GM19467 (cell line): ENCODE measurements around the gene DENND4C.
"Not testable (repeated sequence)": the region's sequence is repeated elsewhere in the genome, so short reads cannot be mapped to it uniquely, and the experiment has no call there.

Experiments
- ATAC-seq: cut with Tn5 transposase; IDR thresholded peaks from one replicate; pipeline ENCODE4 v1.9.1; 2021; ENCODE audit warnings: mild to moderate bottlenecking, moderate library complexity; ENCODE audit not compliant: unreplicated experiment

The DENND4C gene

DNA sequence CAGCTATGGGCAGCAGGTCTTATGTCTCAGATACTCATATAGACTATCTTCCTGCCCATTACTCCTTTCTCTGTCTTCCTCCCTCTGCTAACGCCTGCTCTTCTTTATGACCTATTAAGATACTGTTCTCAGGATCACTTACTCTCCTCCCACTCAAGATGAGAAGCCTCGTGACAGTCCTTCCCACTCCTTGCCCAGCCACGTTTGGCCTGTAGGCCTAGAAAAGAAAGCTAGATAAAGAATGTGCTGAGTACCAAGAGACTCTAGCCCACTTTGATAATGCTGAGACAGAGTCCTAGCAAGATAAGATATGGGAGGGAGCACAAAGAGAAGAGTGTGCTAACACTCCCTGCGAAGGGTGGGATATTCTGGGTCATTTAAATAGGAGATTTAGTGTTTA, 6.8 kb upstream of the DENND4C start:
- no peak for ATAC-seq

DNA sequence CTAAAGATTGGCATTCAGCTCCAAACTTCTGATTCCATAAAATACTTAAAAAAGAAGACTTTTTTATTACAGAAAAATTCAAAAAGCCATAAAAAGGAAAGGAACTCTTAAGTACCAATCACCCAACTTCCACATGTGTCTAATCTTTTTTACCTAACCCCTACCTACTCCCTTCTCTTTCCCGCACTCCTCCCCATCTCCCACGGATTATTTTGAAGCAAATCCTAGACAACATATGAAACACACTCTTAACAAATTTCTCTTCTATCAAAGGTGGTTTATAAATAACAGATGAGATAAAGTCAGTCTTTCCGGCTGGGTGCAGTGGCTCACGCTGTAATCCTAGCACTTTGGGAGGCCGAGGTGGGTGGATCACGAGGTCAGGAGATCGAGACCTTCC, 5.9 kb upstream of the DENND4C start:
- ATAC-seq = no peak

DNA sequence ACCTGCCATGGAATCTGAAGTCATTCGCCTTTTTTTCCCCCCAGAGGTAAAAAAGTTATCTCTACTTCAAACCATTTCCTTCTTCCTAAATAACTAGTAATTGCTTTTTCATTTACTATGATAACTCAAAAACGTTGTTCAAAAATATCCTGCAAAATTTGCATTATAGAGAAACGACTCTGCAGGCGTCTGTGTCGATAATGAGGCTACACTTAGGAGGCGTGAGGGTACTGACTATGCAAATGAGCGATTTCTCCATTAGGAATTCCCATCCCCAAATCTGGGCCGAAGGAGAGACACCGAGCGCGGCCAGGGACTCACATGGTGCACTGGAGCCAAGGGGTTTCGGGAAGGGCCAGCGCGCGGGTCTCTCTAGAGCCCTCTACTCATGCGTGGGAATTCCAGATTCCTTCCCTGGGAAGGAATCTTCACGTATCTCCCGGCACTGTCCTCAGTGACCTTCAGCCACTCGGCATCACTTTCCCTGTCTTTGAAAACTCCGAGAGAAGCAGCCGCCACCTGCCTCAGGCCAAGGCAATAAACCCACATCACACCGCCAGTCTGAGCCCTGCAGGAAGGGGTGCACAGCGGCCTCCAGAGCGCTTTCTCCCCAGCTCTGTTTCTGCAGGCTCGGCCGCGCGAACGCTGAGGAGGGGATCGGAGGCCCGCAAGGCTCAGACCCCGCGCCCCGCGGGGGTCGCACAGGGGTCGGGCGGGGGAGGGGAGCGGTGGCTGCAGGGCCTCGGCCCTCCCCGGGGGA, 718 bp upstream of the DENND4C start:
- ATAC-seq = peak; percentile 50

DNA sequence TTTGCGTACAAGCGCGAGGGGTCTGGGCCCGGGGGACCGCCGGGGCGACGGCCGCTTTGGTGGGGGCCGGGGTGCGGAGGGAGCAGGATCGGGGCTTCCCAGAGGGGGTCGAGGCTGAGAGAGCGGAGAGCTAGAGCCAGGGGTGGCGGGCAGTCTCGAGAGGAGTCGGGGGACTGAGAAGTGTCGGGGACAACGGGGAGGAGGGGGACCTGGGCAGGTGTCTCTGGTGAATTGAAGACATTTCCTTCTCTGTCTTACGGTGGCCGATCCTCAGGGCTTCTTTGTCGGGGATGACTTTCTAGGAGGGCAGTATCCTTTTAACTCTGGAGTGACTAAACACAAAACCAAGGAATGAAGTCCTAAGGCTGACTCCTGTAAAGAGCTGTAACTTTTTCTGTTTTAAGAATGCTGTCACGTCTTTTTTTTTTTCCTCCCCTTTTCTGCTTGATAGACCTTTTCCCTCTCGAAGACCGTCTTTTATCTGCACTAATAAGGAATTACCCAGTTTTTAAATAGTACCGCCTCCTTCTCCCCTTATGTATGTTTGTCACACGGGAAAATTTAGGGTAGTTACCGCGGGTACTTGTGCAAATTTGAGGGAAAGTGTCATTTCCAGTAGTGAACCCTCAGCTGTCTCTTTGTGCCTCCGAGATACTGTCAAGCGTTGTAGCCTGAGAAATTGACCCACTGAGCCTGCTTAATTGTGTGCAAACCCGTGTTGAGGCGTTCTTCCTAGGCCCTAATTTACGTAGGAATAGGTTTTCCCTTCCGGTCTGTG, 822 bp downstream of the DENND4C start:
- ATAC-seq = no peak

DNA sequence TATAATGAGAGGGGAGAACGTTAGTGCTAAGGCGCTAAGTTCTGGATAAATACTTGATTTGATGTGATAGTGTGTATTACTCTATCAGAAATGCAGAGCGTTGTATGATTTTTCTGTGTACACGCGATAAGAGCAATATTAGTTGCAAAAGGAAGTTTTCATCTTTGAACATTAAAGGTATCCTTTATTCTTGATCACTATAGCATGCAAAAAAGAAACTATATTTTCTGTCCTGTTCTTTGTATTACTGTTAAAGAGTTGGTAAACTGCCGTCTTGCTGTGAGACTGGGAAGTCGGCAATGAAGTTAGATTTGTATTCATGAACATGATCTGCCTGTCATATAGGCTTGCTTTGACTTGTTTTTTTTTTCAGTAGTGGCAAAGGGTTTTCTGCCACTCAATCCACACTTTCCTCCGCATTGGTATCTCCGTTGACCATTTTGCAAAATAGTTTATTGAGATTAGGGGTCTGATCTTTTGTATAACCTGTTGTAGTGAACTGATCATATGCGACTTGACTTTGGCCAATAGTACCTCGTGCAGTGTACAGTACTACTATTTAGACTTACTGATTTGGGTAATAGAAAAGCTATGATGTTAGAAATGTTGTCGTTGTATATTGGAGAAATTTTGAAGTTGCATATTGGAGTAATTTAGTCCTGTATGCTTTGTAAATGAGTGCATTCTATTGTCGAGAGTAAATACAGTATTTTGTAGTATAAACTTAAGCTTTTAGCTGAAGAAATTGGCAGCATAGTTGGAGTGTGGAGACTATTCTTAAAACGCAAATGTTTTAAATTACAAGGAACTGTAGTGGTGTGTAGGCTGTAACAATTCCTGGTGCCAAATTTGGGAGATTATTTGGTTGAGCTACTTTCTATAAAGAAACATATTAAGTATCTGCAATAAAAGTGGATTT, 1.7 kb downstream of the DENND4C start:
- ATAC-seq = no peak

DNA sequence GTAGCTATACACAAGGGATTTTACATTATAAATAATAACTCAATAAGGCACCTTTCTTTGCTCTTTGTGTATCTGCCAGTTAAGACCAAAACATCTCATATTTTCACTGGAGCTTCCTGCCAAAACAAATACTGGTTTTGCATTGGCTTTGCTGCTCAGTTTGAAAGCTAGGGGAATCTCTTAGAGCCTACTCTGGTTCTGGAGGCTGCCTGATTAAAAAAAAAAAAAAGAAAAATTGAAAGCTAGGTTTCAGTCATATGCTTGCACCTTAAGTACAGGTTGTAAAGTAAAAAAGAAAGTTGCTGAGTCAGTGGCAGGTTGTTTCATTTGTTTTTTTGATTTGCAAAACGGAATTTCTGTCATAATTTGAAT, 2.3 kb downstream of the DENND4C start:
- ATAC-seq = no peak

DNA sequence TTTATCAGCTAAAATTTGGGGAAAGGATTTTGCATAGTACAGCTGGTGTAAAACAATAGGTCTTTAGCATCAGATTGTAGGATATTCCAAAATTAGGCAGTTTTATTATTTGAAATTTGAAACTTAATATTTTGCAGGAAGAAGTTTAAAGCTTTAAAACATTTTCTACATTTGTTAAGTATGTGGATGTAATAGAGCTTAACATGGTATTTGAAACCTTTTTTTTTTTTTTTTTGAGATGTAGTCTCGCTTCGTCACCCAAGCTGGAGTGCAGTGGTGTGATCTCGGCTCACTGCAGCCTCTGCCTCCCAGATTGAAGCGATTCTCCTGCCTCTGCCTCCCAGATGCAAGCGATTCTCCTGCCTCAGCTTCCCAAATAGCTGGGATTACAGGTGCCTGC, 2.9 kb downstream of the DENND4C start:
- ATAC-seq = no peak

DNA sequence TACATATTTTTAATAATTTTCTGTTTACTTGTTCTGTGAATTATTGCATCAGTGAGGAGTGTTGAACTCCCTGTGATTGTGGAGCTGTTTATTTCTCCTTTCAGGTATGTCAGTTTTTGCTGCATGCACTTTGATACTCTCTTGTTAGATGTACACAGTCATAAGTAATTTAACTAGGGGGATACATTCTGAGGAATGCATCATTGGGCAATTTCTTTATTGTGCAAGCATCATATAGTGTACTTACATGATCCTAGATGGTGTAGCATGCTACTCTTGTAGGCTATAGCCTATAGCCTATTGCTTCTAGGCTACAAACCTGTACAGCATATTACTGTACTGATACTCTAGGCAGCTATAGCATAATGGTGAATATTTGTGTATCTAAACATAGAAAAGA, 9.5 kb downstream of the DENND4C start:
- no peak for ATAC-seq

DNA sequence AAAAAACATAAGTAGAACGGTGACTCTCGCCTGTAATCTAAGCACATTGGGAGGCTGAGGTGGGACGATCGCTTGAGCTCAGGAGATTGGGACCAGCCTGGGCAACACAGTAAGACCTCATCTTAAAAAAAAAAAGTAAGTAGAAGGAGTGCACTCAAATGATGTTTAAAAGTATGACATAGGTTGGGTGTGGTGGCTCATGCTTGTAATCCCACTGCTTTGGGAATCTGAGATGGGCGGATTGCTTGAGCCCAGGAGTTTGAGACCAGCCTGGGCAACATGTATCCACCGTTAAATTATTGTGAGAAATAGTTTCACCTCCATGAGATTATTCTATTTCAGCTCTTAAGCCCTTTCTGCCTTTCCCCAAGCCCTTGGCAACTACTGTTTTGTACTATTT, 11.2 kb downstream of the DENND4C start:
- no peak for ATAC-seq

DNA sequence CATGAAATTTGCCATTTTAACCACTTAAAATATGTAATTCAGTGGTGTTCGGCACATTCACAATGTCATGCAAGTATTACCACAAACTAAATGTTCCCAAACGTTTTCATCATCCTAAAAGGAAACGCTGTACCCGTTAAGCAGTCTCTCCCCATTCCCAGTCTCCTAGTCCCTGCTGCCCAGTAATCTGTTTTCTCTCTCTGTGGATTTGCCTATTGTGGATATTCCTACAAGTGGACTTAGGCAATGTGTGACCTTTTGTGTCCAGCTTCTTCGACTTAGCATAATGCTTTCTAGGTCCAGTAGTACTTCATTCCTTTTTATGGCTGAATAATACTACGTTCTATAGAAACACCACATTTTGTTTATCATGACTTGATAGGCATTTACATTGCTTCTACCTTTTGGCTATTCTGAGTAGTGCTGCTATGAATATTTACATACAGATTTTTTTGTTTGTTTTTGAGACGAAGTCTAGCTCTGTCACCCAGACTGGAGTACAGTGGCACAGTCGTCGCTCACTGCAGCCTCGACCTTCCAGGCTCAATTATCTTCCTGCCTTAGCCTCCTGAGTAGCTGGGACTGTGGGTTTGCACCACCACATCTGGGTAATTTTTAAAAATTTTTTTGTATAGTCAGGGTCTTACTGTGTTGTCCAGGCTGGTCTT, 13.0 kb downstream of the DENND4C start:
- no peak for ATAC-seq

DNA sequence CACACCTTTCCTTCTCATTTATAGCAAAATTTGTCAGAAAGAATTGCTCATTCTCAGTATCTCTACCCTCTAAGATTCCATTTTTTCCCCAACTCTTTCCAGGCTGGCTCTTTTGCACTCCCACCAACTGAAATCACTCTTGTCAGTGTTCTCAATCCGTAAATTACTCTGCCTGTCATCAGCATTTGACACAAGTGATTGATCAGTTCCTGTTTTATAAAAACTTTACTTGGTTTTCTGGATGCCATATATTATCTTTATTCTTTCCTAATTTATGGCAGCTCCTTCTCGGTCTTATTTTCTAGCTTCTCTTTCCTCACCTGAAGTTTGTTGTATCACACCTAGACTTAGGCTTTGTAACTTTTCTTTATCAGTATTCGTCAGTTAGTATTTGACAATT, 16.4 kb downstream of the DENND4C start:
- ATAC-seq = no peak

DNA sequence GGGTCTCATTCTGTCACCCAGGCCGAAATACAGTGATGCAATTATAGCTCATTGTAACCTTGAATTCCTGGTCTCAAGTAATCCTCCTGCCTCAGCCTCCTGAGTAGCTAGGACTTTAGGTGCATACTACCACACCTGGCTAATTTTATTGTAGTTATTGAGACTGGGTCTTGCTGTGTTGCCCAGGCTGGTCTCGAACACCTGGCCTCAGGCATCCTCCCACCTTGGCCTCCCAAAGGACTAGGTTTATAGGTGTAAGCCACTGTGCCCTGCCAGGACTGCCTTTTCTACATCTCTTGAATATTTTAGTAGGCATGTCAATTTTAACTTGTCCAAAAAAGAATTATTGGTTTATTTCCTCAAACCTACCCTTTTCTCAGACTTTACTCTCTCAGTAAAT, 16.9 kb downstream of the DENND4C start:
- no peak for ATAC-seq

DNA sequence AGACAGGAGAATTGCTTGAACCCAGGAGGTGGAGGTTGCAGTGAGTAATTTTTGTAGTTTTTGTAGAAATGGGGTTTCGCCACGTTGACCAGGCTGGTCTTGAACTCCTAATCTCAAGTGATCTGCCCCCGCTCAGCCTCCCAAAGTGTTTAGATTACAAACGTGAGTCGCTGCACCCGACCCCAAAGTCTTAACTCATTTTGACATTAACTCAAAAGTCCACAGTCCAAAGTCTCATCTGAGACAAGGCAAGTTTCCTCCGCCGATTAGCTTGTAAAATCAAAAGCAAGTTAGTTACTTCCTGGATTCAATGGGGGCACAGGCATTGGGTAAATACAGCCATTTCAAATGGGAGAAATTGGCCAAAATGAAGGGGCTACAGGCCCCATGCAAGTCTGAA, 19.9 kb downstream of the DENND4C start:
- ATAC-seq = not testable (repeated sequence)

DNA sequence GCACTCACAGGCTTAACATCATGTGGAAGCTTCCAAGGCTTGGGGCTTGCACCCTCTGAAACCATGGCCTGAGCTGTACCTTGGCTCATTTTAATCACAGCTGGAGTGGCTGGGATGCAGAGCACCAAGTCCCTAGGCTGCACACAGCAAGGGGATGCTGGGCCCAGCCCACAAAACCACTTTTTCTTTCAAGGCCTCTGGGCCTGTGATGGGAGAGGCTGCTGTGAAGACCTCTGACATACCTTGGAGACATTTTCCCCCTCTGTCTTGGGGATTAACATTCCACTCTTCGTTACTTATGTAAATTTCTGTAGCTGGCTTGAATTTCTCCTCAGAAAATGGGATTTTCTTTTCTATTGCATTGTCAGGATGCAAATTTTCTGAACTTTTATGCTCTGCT, 20.7 kb downstream of the DENND4C start:
- not testable (repeated sequence) for ATAC-seq

DNA sequence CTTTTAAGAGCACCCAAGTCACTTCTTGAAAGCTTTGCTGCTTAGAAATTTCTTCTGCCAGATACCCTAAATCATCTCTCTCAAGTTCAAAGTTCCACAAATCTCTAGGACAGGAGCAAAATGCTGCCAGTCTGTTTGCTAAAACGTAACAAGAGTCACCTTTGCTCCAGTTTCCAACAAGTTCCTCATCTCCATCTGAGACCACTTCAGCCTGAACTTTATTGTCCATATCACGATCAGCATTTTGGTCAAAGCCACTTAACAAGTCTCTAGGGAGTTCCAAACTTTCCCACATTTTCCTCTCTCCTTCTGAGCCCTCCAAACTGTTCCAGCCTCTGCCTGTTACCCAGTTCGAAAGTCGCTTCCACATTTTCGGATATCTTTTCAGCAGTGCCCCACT, 21.1 kb downstream of the DENND4C start:
- not testable (repeated sequence) for ATAC-seq

DNA sequence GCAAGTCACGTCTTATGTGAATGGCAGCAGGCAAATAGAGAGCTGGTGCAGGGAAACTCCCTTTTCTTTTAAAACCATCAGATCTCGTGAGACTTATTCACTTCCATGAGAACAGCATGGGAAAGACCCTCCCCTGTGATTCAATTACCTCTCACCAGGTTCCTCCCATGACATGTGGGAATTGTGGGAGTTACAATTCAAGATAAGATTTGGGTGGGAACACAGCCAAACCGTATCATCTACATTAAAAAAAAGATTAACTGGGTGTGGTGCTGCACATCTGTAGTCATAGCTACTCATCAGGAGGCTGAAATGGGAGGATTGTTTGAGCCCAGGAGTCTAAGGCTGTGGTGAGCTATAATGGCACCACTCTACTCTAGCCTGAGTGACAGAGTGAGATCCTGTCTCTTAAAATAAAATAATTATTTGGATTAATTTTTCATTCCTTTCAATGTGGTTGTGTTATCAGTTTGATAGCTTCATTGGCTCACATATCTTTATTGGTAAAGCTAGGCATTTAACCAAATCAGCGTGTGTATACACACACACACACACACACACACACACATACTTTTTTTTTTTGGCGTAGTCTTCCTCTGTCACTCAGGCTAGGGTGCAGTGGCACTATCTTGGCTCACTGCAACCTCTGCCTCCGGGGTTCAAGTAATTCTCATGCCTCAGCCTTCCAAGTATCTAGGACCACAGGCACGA, 21.8 kb downstream of the DENND4C start:
- no peak for ATAC-seq

DNA sequence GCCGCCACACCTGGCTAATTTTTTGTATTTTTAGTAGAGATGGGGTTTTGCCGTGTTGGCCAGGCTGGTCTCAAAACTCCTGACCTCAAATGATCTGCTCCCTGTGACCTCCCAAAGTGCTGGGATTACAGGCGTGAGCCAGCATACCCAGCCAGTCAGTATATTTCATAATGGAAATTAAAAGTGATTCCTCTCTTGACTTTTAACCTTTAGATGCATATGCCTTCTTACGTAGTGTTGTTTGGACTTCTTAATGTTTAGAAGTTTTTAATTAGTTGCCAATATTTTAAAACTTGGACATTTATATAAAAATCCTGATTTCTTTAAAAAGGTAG, 22.4 kb downstream of the DENND4C start:
- ATAC-seq = no peak

DNA sequence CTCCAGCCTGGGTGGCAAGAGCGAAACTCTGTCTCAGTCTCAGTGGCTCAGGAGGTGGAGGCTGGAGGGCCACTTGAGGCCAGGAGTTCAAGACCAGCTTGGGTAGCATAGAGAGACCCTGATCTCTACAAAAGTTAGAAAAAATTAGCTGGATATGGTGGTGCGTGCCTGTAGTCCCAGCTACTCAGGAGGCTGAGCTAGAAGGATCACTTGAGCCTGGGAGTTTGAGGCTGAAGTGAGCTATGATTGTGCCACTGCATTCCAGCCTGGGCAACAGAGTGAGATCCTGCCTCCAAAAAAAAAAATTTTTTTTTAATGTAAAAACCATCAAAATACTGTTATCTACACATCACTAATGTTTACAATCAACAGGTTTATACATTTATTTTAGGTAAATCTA, 24.6 kb downstream of the DENND4C start:
- no peak for ATAC-seq

DNA sequence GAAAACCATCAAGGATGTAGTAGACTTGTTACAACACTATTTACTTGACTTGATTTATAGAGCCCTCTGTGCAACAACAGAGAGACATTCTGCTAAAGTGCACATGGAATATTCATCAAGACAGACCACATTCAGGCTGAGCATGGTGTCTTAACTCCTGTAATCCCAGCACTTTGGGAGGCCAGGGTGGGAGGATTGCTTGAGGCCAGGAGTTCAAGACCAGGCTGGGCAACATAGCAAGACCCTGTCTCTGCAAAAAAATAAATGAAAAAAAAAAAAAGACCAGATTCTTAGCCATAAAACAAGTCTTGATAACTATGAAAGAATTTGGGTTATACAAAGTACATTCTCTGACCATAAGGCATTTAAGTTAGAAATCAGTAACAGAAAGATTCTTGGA, 25.3 kb downstream of the DENND4C start:
- no peak for ATAC-seq

DNA sequence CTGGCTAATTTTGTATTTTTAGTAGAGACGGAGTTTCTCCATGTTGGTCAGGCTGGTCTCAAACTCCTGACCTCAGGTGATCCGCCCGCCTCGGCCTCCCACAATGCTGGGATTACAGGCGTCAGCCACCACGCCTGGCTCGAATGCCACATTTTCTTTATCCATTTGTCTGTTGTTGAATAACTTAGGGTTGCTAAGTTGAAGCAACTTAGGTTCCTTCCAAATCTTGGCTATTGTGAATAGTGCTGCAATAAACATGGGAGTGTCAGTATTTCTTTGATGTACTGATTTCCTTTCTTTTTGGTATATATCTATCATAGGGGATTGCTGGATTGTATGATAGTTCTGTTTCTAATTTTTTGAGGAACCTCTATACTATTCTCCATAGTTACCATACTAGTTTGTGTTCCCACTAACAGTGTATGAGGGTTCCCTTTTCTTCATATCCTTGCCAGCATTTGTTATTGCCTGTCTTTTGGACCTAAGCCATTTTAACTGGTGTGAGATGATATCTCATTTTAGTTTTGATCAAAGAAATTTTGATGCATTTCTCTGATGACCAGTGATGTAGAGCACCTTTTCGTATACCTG, 29.3 kb downstream of the DENND4C start:
- not testable (repeated sequence) for ATAC-seq
